H9 (cell line): ENCODE results near the gene MNX1. TPM values are rescaled to one million over a fixed set of nuclear protein-coding genes. Genes with fewer than 3 reads are reported as not detected.

Experiments used
- DNase-seq: peaks from one replicate; pipeline ENCODE4 v3.0.0-alpha.2; 2017
- H2AFZ ChIP-seq: one replicate; pipeline ENCODE4 v1.6.1; 2013; ENCODE audit warnings: mild to moderate bottlenecking, low read length, control low read depth, moderate library complexity
- H2AK5ac ChIP-seq: 2 replicates; pipeline ENCODE4 v1.6.1; 2013; ENCODE audit warnings: low read length, control low read depth, mixed read lengths; ENCODE audit not compliant: insufficient read length
- H2BK120ac ChIP-seq: one replicate; pipeline ENCODE4 v1.6.1; 2013; ENCODE audit warnings: low read depth, mild to moderate bottlenecking, low read length, control low read depth, inconsistent platforms; ENCODE audit not compliant: poor library complexity, severe bottlenecking
- H2BK12ac ChIP-seq: 2 replicates; pipeline ENCODE4 v1.6.1; 2013; ENCODE audit warnings: low read length, control low read depth, mixed read lengths, low read depth; ENCODE audit not compliant: insufficient read length
- H2BK15ac ChIP-seq: 2 replicates; pipeline ENCODE4 v1.6.1; 2013; ENCODE audit warnings: low read depth, low read length, control low read depth
- H2BK20ac ChIP-seq: one replicate; pipeline ENCODE4 v1.6.1; 2013; ENCODE audit warnings: low read depth, mild to moderate bottlenecking, low read length, control low read depth, inconsistent platforms; ENCODE audit not compliant: poor library complexity, severe bottlenecking
- H2BK5ac ChIP-seq: 2 replicates; pipeline ENCODE4 v1.6.1; 2013; ENCODE audit warnings: low read length, control low read depth, mixed read lengths; ENCODE audit not compliant: insufficient read length
- H3K14ac ChIP-seq: 2 replicates; pipeline ENCODE4 v1.6.1; 2013; ENCODE audit warnings: low read length, control low read depth; ENCODE audit not compliant: insufficient read depth
- H3K18ac ChIP-seq: 2 replicates; pipeline ENCODE4 v1.6.1; 2013; ENCODE audit warnings: low read depth, mild to moderate bottlenecking, mixed read lengths, low read length, control low read depth; ENCODE audit not compliant: insufficient read length
- H3K23ac ChIP-seq: 2 replicates; pipeline ENCODE4 v1.6.1; 2013; ENCODE audit warnings: low read length, control low read depth, mixed read lengths, low read depth; ENCODE audit not compliant: insufficient read length
- H3K23me2 ChIP-seq: 2 replicates; pipeline ENCODE4 v1.6.1; 2013; ENCODE audit warnings: low read depth, mild to moderate bottlenecking, mixed read lengths, low read length, control low read depth; ENCODE audit not compliant: insufficient read length, poor library complexity, severe bottlenecking
- H3K27ac ChIP-seq: 2 replicates; pipeline ENCODE4 v1.5.1; 2013; ENCODE audit warnings: low read length, control low read depth, mixed read lengths, low read depth; ENCODE audit not compliant: insufficient read length
- H3K27me3 ChIP-seq: 2 replicates; pipeline ENCODE4 v1.6.1; 2013; ENCODE audit warnings: low read length, control low read depth, inconsistent platforms; ENCODE audit not compliant: insufficient read depth
- H3K4ac ChIP-seq: 2 replicates; pipeline ENCODE4 v1.6.1; 2013; ENCODE audit warnings: low read depth, mild to moderate bottlenecking, control low read depth, inconsistent platforms, low read length, moderate library complexity
- H3K4me1 ChIP-seq: 2 replicates; pipeline ENCODE4 v1.6.1; 2013; ENCODE audit warnings: low read length, control low read depth, inconsistent platforms; ENCODE audit not compliant: insufficient read depth
- H3K4me2 ChIP-seq: 2 replicates; pipeline ENCODE4 v1.6.1; 2013; ENCODE audit warnings: low read length, control low read depth, mixed read lengths; ENCODE audit not compliant: insufficient read length, insufficient read depth
- H3K56ac ChIP-seq: 2 replicates; pipeline ENCODE4 v1.6.1; 2013; ENCODE audit warnings: low read depth, mild to moderate bottlenecking, mixed read lengths, low read length, control low read depth; ENCODE audit not compliant: insufficient read length
- H3K79me1 ChIP-seq: 2 replicates; pipeline ENCODE4 v1.6.1; 2013; ENCODE audit warnings: low read depth, mild to moderate bottlenecking, moderate library complexity, low read length, control low read depth, inconsistent platforms; ENCODE audit not compliant: insufficient read depth, poor library complexity, severe bottlenecking
- H3K79me2 ChIP-seq: 2 replicates; pipeline ENCODE4 v1.6.1; 2013; ENCODE audit warnings: low read length, control low read depth, inconsistent platforms; ENCODE audit not compliant: insufficient read depth
- H3K9ac ChIP-seq: 2 replicates; pipeline ENCODE4 v1.6.1; 2013; ENCODE audit warnings: low read length, control low read depth, mixed read lengths; ENCODE audit not compliant: insufficient read length; ENCODE audit errors: extremely low read depth
- H3K9me3 ChIP-seq: one replicate; pipeline ENCODE4 v1.6.1; 2013; ENCODE audit warnings: low read depth, low read length, inconsistent platforms; ENCODE audit not compliant: control insufficient read depth
- H3T11ph ChIP-seq: one replicate; pipeline ENCODE4 v1.6.1; 2013; ENCODE audit warnings: mild to moderate bottlenecking, low read length, control low read depth, inconsistent platforms
- H4K20me1 ChIP-seq: one replicate; pipeline ENCODE4 v1.6.1; 2013; ENCODE audit not compliant: control insufficient read depth, insufficient read length, insufficient read depth
- H4K5ac ChIP-seq: 2 replicates; pipeline ENCODE4 v1.6.1; 2013; ENCODE audit warnings: low read depth, mild to moderate bottlenecking, mixed read lengths, low read length, control low read depth; ENCODE audit not compliant: insufficient read length
- H4K8ac ChIP-seq: replicated peaks from 2 replicates; pipeline ENCODE4 v1.6.1; 2013; ENCODE audit warnings: low read length, control low read depth, mixed read lengths, low read depth; ENCODE audit not compliant: insufficient read length
- H4K91ac ChIP-seq: 2 replicates; pipeline ENCODE4 v1.6.1; 2013; ENCODE audit warnings: low read depth, mild to moderate bottlenecking, moderate library complexity, mixed read lengths, low read length, control low read depth; ENCODE audit not compliant: insufficient read length
- H3K27ac Mint-ChIP-seq, 3 experiments: 2 replicates in 2 of 3; 3 replicates in 1 of 3; pipeline ENCODE4 v1.8.0; 2020 to 2021; ENCODE audit warnings: mixed read lengths in 3 of 3, mild to moderate bottlenecking in 1 of 3, moderate library complexity in 1 of 3
- H3K27me3 Mint-ChIP-seq: 2 replicates; pipeline ENCODE4 v1.8.0; 2021; ENCODE audit warnings: low read depth, mild to moderate bottlenecking, moderate library complexity, mixed read lengths
- H3K36me3 Mint-ChIP-seq, 3 experiments: 2 replicates in 2 of 3; 3 replicates in 1 of 3; pipeline ENCODE4 v1.8.0; 2020 to 2021; ENCODE audit warnings: low read depth in 3 of 3, mixed read lengths in 3 of 3; ENCODE audit not compliant: insufficient read depth in 1 of 3
- H3K4me1 Mint-ChIP-seq, 2 experiments: 2 replicates each; pipeline ENCODE4 v1.8.0; 2020; ENCODE audit warnings: mixed read lengths in 2 of 2
- H3K4me3 Mint-ChIP-seq, 2 experiments: 2 replicates in 1 of 2; 3 replicates in 1 of 2; pipeline ENCODE4 v1.8.0; 2020 to 2021; ENCODE audit warnings: mild to moderate bottlenecking in 2 of 2, mixed read lengths in 2 of 2, moderate library complexity in 1 of 2
- H3K9me3 Mint-ChIP-seq, 2 experiments: 2 replicates in 1 of 2; 3 replicates in 1 of 2; pipeline ENCODE4 v1.8.0; 2020; ENCODE audit warnings: mild to moderate bottlenecking in 2 of 2, mixed read lengths in 2 of 2, moderate library complexity in 1 of 2
- WGBS: extraction: QIAGEN DNeasy Blood & Tissue Kit; methylation state at CpG from one replicate; pipeline ENCODE4 v1.1.7; 2013; ENCODE audit warnings: missing lambda C conversion rate, low lambda C conversion rate, mixed read lengths; ENCODE audit not compliant: insufficient read length; ENCODE audit errors: extremely low coverage; 5-methylcytosine and 5-hydroxymethylcytosine counted together
- total RNA-seq: library from RNA; stranded (reverse); gene quantifications from 2 replicates; pipeline ENCODE4 v1.2.1, GENCODE V29; 2021
- TF ChIP-seq, protein P1 (sequence below): fragments of 200-600 bp; sonication (generic); conservative IDR thresholded peaks from 3 replicates; pipeline ENCODE4 v1.8.0; 2021; ENCODE audit warnings: antibody characterized with exemption, mild to moderate bottlenecking

The MNX1 gene
- total RNA-seq, 1 experiment from 2014 or later: not detected

DNA sequence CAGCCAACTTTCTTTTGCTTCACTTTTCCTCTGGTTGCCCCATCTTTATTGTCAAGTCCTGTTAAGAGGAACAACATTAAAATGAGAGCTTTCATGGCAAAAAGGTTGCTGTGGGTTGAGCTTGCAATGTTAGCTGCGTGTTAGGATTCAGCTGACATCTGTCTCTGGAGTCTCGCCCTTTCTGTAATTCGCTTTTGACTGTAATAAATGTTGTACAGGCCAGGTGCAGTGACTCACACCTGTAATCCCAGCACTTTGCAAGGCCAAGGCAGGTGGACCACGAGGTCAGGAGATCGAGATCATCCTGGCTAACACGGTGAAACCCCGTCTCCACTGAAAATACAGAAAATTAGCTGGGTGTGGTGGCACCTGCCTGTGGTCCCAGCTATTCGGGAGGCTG lies 24.1 kb downstream of the MNX1 start:
- H3K18ac ChIP-seq: no peak overlapping the region
- Mint-ChIP-seq H3K9me3 (peaks cover 0 to 2% of the 10 kb centered on the region in 2 experiments; a peak in 1 of 5 replicates), H3K27ac (no peak overlapping the region)

More for the DNA sequence above, 24.1 kb downstream of the MNX1 start:
- Histone ChIP-seq H3K23ac (no peak overlapping the region), H2AK5ac (no peak overlapping the region), H3K9me3 (no peaks in the 10 kb centered on the region), H3K27ac (no peak overlapping the region), H3K79me2 (no peaks in the 10 kb centered on the region), H3T11ph (no peak overlapping the region), H3K27me3 (no peaks in the 10 kb centered on the region), H4K8ac (no peak overlapping the region), H4K91ac (no peak overlapping the region), H2BK5ac (no peak overlapping the region), H3K4me2 (no peak overlapping the region), H3K14ac (no peak overlapping the region), H3K56ac (no peak overlapping the region), H2BK15ac (no peak overlapping the region), H4K5ac (no peak overlapping the region), H3K9ac (no peak overlapping the region), H2BK12ac (no peak overlapping the region), H3K4me1 (no peaks in the 10 kb centered on the region), H4K20me1 (no peaks in the 10 kb centered on the region), H3K79me1 (no peaks in the 10 kb centered on the region), H2AFZ (no peak overlapping the region), H2BK20ac (no peak overlapping the region), H3K4ac (no peak overlapping the region), H3K23me2 (no peaks in the 10 kb centered on the region), H2BK120ac (no peak overlapping the region)
- Mint-ChIP-seq H3K27me3 (peaks cover 18% of the 10 kb centered on the region), H3K36me3 (peaks cover 0 to 3% (median 0%) of the 10 kb centered on the region in 3 experiments; a peak in 3 of 7 replicates), H3K4me3 (no peak overlapping the region), H3K4me1 (peaks cover 3 to 5% of the 10 kb centered on the region in 2 experiments; a peak in 2 of 4 replicates)
- TF ChIP-seq, protein P1, sequence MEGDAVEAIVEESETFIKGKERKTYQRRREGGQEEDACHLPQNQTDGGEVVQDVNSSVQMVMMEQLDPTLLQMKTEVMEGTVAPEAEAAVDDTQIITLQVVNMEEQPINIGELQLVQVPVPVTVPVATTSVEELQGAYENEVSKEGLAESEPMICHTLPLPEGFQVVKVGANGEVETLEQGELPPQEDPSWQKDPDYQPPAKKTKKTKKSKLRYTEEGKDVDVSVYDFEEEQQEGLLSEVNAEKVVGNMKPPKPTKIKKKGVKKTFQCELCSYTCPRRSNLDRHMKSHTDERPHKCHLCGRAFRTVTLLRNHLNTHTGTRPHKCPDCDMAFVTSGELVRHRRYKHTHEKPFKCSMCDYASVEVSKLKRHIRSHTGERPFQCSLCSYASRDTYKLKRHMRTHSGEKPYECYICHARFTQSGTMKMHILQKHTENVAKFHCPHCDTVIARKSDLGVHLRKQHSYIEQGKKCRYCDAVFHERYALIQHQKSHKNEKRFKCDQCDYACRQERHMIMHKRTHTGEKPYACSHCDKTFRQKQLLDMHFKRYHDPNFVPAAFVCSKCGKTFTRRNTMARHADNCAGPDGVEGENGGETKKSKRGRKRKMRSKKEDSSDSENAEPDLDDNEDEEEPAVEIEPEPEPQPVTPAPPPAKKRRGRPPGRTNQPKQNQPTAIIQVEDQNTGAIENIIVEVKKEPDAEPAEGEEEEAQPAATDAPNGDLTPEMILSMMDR: no peak
- DNase-seq: no peak
- WGBS: no CpG with 5 or more reads among the region's 8 CpGs
